NCI-H69 (cell line): ENCODE measurements around the gene TRHDE.

ENCODE experiments used
- DNase-seq: peaks from one replicate; lab custom pipeline; 2025; lab: John Stamatoyannopoulos, UW

TRHDE gene

GRCh38 chr12:72444125-72444524 lies 172.0 kb downstream of the TRHDE start:
- no peak for DNase-seq

- no peak for DNase-seq
These were observed 172.4 kb downstream of the TRHDE start for GRCh38 chr12:72444566-72444965.

GRCh38 chr12:72448089-72448488 lies 175.9 kb downstream of the TRHDE start:
- no peak for DNase-seq

GRCh38 chr12:72448805-72449204 lies 176.6 kb downstream of the TRHDE start:
- no peak for DNase-seq

- no peak for DNase-seq
These were observed 180.9 kb downstream of the TRHDE start for GRCh38 chr12:72453066-72453465.

- DNase-seq: no peak
These were observed 181.4 kb downstream of the TRHDE start for GRCh38 chr12:72453550-72453949.

GRCh38 chr12:72464471-72464870 lies 192.3 kb downstream of the TRHDE start:
- DNase-seq: no peak

- no peak for DNase-seq
These were observed 193.0 kb downstream of the TRHDE start for GRCh38 chr12:72465155-72465554.

- DNase-seq: no peak
These were observed 193.9 kb downstream of the TRHDE start for GRCh38 chr12:72465940-72466630.

GRCh38 chr12:72467985-72468384 lies 195.8 kb downstream of the TRHDE start:
- no peak for DNase-seq

- no peak for DNase-seq
These were observed 196.3 kb downstream of the TRHDE start for GRCh38 chr12:72468505-72468904.

- DNase-seq: no peak
These were observed 199.6 kb downstream of the TRHDE start for GRCh38 chr12:72471806-72472205.

- DNase-seq: no peak
These were observed 200.2 kb downstream of the TRHDE start for GRCh38 chr12:72472350-72472749.

GRCh38 chr12:72476301-72476700 lies 204.1 kb downstream of the TRHDE start:
- DNase-seq: no peak

GRCh38 chr12:72485017-72485701 lies 213.0 kb downstream of the TRHDE start:
- no peak for DNase-seq

GRCh38 chr12:72491426-72491825 lies 219.3 kb downstream of the TRHDE start:
- no peak for DNase-seq

GRCh38 chr12:72493407-72493806 lies 221.2 kb downstream of the TRHDE start:
- no peak for DNase-seq

GRCh38 chr12:72498354-72498753 lies 226.2 kb downstream of the TRHDE start:
- no peak for DNase-seq

- no peak for DNase-seq
These were observed 227.1 kb downstream of the TRHDE start for GRCh38 chr12:72499244-72499643.

- no peak for DNase-seq
These were observed 230.4 kb downstream of the TRHDE start for GRCh38 chr12:72502546-72502945.

- DNase-seq: no peak
These were observed 233.1 kb downstream of the TRHDE start for GRCh38 chr12:72505227-72505626.

GRCh38 chr12:72509891-72510290 lies 237.7 kb downstream of the TRHDE start:
- DNase-seq: no peak

- no peak for DNase-seq
These were observed 238.6 kb downstream of the TRHDE start for GRCh38 chr12:72510772-72511171.

GRCh38 chr12:72511498-72511897 lies 239.3 kb downstream of the TRHDE start:
- no peak for DNase-seq
